B cell (primary cell): ENCODE data around the gene PRELID2. TPM values are rescaled to one million over a fixed set of nuclear protein-coding genes. Genes with fewer than 3 reads are reported as not detected.

Experiments used
- ATAC-seq: fragments of 200-7000 bp; cut with Tn5 transposase; one replicate; pipeline ENCODE4 v1.10.0; 2021; ENCODE audit warnings: low read depth, mild to moderate bottlenecking, moderate number of reproducible peaks, moderate library complexity
- CTCF ChIA-PET: fragments of 350-600 bp; sonication (Branson Sonifier 250); formaldehyde crosslinking; loops from one replicate; lab custom pipeline; 2021; ENCODE audit warnings: antibody characterized with exemption, inconsistent platforms; lab: Charles Lee
- POLR2A ChIA-PET: fragments of 350-600 bp; sonication (Branson Sonifier 250); formaldehyde crosslinking; loops from one replicate; lab custom pipeline; 2021; ENCODE audit warnings: antibody characterized with exemption; lab: Charles Lee
- DNase-seq: peaks from one replicate; pipeline ENCODE4 v3.0.0; 2013
- H2AFZ ChIP-seq: 2 replicates; pipeline ENCODE4 v1.6.1; 2012; ENCODE audit warnings: mild to moderate bottlenecking, low read depth, low read length; ENCODE audit not compliant: insufficient read depth, poor library complexity, severe bottlenecking
- H3K27ac ChIP-seq, 2 donors: 1 replicate in 1 of 2; 2 replicates in 1 of 2; pipeline ENCODE4 v1.5.1; 2012 to 2013; ENCODE audit warnings: low read length in 2 of 2, mild to moderate bottlenecking in 2 of 2, moderate library complexity in 1 of 2
- H3K27me3 ChIP-seq, 4 experiments: fragments of 200-600 bp in 1 of 4; sonication (generic) in 1 of 4; replicated peaks in 1 of 4; 1 replicate in 2 of 4; 2 replicates in 2 of 4; pipeline versions ENCODE4 v1.6.1 to v1.7.0; 2013 to 2016; ENCODE audit warnings: low read length in 3 of 4, mild to moderate bottlenecking in 2 of 4, mixed read lengths in 1 of 4, moderate library complexity in 1 of 4; ENCODE audit not compliant: insufficient read depth in 4 of 4, control insufficient read depth in 3 of 4; ENCODE audit errors: control extremely low read depth in 1 of 4
- H3K36me3 ChIP-seq, 2 experiments: replicated peaks in 1 of 2; 1 replicate in 1 of 2; 2 replicates in 1 of 2; pipeline versions ENCODE4 v1.6.1 to v1.7.1; 2013; ENCODE audit warnings: low read length in 1 of 2; ENCODE audit not compliant: insufficient read depth in 2 of 2, control insufficient read depth in 1 of 2; ENCODE audit errors: control extremely low read depth in 1 of 2, extremely low read depth in 1 of 2
- H3K4me1 ChIP-seq, 2 donors: fragments of 200-600 bp in 1 of 2; sonication (generic) in 1 of 2; 1 replicate in 1 of 2; 2 replicates in 1 of 2; pipeline versions ENCODE4 v1.5.1 to v1.6.1; 2013 to 2017; ENCODE audit warnings: low read length in 2 of 2; ENCODE audit not compliant: control insufficient read depth in 2 of 2, insufficient read depth in 2 of 2
- H3K4me2 ChIP-seq: replicated peaks from 2 replicates; pipeline ENCODE3; 2012; ENCODE audit warnings: mild to moderate bottlenecking, low read depth, low read length; ENCODE audit not compliant: poor library complexity, severe bottlenecking
- H3K4me3 ChIP-seq, 5 experiments: fragments of 200-600 bp in 1 of 5; sonication (generic) in 1 of 5; 1 replicate in 3 of 5; 2 replicates in 2 of 5; pipeline versions ENCODE4 v1.5.1 to v1.7.0; 2011 to 2016; ENCODE audit warnings: low read length in 4 of 5, mild to moderate bottlenecking in 4 of 5, low read depth in 2 of 5, control low read depth in 1 of 5, moderate library complexity in 1 of 5; ENCODE audit not compliant: insufficient read depth in 1 of 5; ENCODE audit errors: control extremely low read depth in 1 of 5, extremely low read depth in 1 of 5
- H3K79me2 ChIP-seq: fragments of 200-600 bp; sonication (generic); one replicate; pipeline ENCODE4 v1.6.0; 2016; ENCODE audit warnings: low read length; ENCODE audit not compliant: control insufficient read depth, insufficient read depth
- H3K9ac ChIP-seq: fragments of 200-600 bp; sonication (generic); 2 replicates; pipeline ENCODE4 v1.6.1; 2017; ENCODE audit warnings: mild to moderate bottlenecking, low read length, moderate library complexity
- H3K9me3 ChIP-seq, 3 donors: one replicate each; pipeline versions ENCODE4 v1.6.1 to v1.7.1; 2013; ENCODE audit warnings: low read length in 2 of 3; ENCODE audit not compliant: control insufficient read depth in 2 of 3, insufficient read depth in 1 of 3; ENCODE audit errors: control extremely low read depth in 1 of 3
- H4K20me1 ChIP-seq: 2 replicates; pipeline ENCODE4 v1.6.0; 2012; ENCODE audit warnings: mild to moderate bottlenecking, low read length; ENCODE audit not compliant: insufficient read depth, control insufficient read depth, poor library complexity, severe bottlenecking
- H3K27ac Mint-ChIP-seq: one replicate; pipeline ENCODE4 v1.8.0; 2021; ENCODE audit warnings: mixed read lengths
- H3K27me3 Mint-ChIP-seq: one replicate; pipeline ENCODE4 v1.8.0; 2021; ENCODE audit warnings: mixed read lengths
- H3K4me1 Mint-ChIP-seq: one replicate; pipeline ENCODE4 v1.8.0; 2021; ENCODE audit warnings: mixed read lengths
- H3K4me3 Mint-ChIP-seq: one replicate; pipeline ENCODE4 v1.8.0; 2021; ENCODE audit warnings: mixed read lengths
- H3K9me3 Mint-ChIP-seq: one replicate; pipeline ENCODE4 v1.8.0; 2022; ENCODE audit warnings: mixed read lengths; ENCODE audit not compliant: insufficient read depth
- EZH2 ChIP-seq: IDR thresholded peaks from 2 replicates; pipeline ENCODE4 v1.6.1; 2012; ENCODE audit warnings: borderline replicate concordance, low read depth, mild to moderate bottlenecking, moderate library complexity, low read length; ENCODE audit not compliant: insufficient read depth, poor library complexity, severe bottlenecking
- WGBS: methylation state at CpG from one replicate; pipeline ENCODE4 v1.1.5; 2013; ENCODE audit warnings: missing lambda C conversion rate; ENCODE audit not compliant: insufficient coverage; 5-methylcytosine and 5-hydroxymethylcytosine counted together
- intact Hi-C: fragments of 100-400 bp; cut with micrococcal nuclease; formaldehyde crosslinking; loops from one replicate; pipeline ENCODE4 v1.10.0; 2022
- polyA plus RNA-seq: library from polyadenylated mRNA; depleted of rRNA; stranded (reverse); fragments of >200 nt; gene quantifications from 2 replicates; pipeline ENCODE4 v1.2.3, GENCODE V29; 2012
- total RNA-seq, 2 donors: library from RNA; stranded (reverse); fragments of 120-200 nt in 1 of 2; gene quantifications; 1 replicate in 1 of 2; 2 replicates in 1 of 2; pipeline versions ENCODE4 v1.2.3 to v1.2.4, GENCODE V29; 2013 to 2022
- TF ChIP-seq, protein P1 (sequence below): fragments of 200-600 bp; IDR thresholded peaks from one replicate; pipeline ENCODE4 v1.8.0; 2022; ENCODE audit warnings: antibody characterized with exemption, mild to moderate bottlenecking

Gene PRELID2
- total and polyA plus RNA-seq, 2 donors (not counting 1 experiment from before 2014, with no cell fraction given), result 0.63 to 2.7 TPM

DNA sequence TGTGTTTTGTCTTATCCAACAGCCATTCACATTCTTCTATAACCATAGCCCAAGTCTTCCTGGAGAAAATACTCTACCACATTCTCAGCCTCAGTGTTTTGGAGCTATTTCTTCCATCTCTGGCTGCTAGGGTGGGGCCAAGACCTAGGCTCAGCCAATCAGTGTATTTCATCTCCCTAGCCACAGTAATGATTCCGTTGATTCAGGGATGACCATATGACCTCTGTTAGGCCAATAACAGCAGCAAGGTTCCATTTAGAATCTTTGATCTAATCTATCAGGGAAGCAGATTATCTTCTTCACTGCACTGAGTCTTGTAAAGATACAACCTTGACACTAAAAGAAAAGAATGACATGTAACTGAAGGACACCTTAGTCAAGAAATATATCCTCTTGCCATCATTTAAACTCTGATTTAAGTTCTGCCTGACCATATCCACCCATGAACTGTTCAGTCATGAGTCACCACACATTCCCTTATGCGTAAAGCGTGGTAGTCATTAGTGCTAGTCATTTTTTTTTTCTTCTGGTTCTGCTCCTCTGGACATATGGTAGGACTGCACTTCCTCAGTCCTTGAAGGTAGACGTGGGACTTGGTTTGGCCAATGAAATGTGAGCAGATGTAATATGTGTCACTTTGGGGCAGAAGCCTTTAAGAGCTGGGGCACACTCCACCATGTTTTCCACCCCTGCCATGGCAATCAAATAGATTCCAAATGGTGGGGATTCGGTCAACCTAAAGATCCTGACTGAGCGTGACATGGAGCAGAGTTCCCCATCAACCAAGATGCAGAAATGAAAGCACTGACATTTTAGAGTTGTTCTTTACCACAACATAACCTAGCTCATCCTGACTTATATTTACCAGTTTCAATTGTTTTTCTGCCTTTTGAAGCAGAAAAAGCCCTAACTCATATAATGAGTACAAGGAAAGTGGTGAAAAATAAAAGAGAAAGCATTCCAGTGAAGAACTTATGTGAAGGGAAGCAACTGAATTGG is 12.7 kb upstream of the PRELID2 start:
- Histone ChIP-seq H2AFZ (no peak overlapping the region), H3K9ac (no peak overlapping the region), H3K4me3 (no peak overlapping the region), H3K27me3 (peaks cover 0 to 6% (median 0%) of the 10 kb centered on the region in 4 experiments), H3K4me2 (no peak overlapping the region), H3K36me3 (no peaks in the 10 kb centered on the region), H3K4me1 (no peaks in the 10 kb centered on the region), H4K20me1 (no peaks in the 10 kb centered on the region), H3K79me2 (no peaks in the 10 kb centered on the region), H3K9me3 (no peaks in the 10 kb centered on the region), H3K27ac (no peak overlapping the region)
- H3K27ac Mint-ChIP-seq, result no peak overlapping the region
- DNase-seq, result no peak
- POLR2A ChIA-PET, result no interaction called here
- WGBS, result 71% methylated on average over 1 of the region's 6 CpGs
- no peak for ATAC-seq
- TF ChIP-seq EZH2, result no peak
- TF ChIP-seq, protein P1, sequence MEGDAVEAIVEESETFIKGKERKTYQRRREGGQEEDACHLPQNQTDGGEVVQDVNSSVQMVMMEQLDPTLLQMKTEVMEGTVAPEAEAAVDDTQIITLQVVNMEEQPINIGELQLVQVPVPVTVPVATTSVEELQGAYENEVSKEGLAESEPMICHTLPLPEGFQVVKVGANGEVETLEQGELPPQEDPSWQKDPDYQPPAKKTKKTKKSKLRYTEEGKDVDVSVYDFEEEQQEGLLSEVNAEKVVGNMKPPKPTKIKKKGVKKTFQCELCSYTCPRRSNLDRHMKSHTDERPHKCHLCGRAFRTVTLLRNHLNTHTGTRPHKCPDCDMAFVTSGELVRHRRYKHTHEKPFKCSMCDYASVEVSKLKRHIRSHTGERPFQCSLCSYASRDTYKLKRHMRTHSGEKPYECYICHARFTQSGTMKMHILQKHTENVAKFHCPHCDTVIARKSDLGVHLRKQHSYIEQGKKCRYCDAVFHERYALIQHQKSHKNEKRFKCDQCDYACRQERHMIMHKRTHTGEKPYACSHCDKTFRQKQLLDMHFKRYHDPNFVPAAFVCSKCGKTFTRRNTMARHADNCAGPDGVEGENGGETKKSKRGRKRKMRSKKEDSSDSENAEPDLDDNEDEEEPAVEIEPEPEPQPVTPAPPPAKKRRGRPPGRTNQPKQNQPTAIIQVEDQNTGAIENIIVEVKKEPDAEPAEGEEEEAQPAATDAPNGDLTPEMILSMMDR, result no peak
- H3K9me3 Mint-ChIP-seq, result peaks cover 4% of the 10 kb centered on the region
- intact Hi-C loops, result no loop called here
- no peak overlapping the region for H3K4me3 Mint-ChIP-seq
- CTCF ChIA-PET, result no interaction called here
- no peaks in the 10 kb centered on the region for H3K4me1 Mint-ChIP-seq
- H3K27me3 Mint-ChIP-seq, result peaks cover 25% of the 10 kb centered on the region

DNA sequence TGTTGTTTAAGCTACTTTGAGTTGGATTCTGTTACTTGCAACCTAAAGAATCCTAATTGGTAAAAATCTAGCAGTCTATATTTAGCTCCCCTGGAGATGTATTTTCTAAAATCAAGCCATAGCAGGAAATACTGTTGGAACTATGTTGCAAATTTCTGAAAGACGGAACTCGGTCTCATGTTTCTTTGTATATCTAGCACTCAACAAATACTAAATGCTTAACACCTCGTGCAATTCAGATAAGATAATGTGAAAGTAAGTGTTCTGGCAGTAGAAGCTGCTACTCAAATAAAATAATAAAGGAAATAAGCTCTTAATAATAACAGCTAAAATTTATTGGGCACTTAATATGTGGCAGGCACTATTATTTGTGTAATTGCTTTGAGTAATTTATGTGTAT is 10.9 kb upstream of the PRELID2 start:
- Histone ChIP-seq H3K79me2 (no peaks in the 10 kb centered on the region), H3K9me3 (no peaks in the 10 kb centered on the region), H3K9ac (no peak overlapping the region), H3K36me3 (no peaks in the 10 kb centered on the region), H4K20me1 (no peaks in the 10 kb centered on the region), H2AFZ (no peak overlapping the region), H3K27ac (no peak overlapping the region), H3K4me2 (no peak overlapping the region), H3K4me1 (no peaks in the 10 kb centered on the region), H3K4me3 (no peak overlapping the region), H3K27me3 (peaks cover 0 to 6% (median 0%) of the 10 kb centered on the region in 4 experiments)
- ChIA-PET CTCF (no interaction called here), POLR2A (no interaction called here)
- Mint-ChIP-seq H3K4me1 (no peaks in the 10 kb centered on the region), H3K4me3 (no peak overlapping the region), H3K9me3 (peaks cover 4% of the 10 kb centered on the region), H3K27ac (no peak overlapping the region), H3K27me3 (peaks cover 28% of the 10 kb centered on the region)
- intact Hi-C loops, result no loop called here
- DNase-seq, result no peak
- no peak for TF ChIP-seq EZH2
- TF ChIP-seq, protein P1, result no peak
- WGBS, result no CpG with 5 or more reads among the region's 3 CpGs
- ATAC-seq, result no peak
